ENCODE results near the gene IQGAP2.
"Not testable (repeated sequence)": the region's sequence is repeated elsewhere in the genome, so short reads cannot be mapped to it uniquely, and the experiment has no call there.

Gene IQGAP2

DNA sequence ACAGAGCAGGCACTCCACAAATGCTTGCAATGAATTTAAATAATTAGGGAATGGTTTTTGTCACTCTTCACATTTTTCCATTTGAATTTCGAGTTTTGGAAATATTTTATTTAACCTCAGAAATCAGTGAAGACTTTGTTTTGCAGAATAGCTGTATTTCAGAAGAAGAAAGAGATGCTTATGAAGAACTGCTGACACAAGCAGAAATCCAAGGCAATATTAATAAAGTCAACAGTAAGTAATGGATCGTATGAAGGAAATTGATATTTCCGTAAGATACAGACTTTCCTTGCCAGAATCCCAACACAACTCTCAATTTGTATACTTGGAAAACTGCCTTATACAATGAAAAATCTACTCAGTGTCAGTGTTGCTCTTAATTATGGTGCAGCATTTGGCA lies 189.6 kb downstream of the IQGAP2 start:
- H3K4me3 ChIP-seq (ENCODE audit: low read depth, low read length): no peak overlapping the region
- TF ChIP-seq, protein P1, sequence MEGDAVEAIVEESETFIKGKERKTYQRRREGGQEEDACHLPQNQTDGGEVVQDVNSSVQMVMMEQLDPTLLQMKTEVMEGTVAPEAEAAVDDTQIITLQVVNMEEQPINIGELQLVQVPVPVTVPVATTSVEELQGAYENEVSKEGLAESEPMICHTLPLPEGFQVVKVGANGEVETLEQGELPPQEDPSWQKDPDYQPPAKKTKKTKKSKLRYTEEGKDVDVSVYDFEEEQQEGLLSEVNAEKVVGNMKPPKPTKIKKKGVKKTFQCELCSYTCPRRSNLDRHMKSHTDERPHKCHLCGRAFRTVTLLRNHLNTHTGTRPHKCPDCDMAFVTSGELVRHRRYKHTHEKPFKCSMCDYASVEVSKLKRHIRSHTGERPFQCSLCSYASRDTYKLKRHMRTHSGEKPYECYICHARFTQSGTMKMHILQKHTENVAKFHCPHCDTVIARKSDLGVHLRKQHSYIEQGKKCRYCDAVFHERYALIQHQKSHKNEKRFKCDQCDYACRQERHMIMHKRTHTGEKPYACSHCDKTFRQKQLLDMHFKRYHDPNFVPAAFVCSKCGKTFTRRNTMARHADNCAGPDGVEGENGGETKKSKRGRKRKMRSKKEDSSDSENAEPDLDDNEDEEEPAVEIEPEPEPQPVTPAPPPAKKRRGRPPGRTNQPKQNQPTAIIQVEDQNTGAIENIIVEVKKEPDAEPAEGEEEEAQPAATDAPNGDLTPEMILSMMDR (IDR thresholded peaks at IDR 0.05; ENCODE audit: borderline replicate concordance, insufficient read depth, low read depth, low read length): no peak

DNA sequence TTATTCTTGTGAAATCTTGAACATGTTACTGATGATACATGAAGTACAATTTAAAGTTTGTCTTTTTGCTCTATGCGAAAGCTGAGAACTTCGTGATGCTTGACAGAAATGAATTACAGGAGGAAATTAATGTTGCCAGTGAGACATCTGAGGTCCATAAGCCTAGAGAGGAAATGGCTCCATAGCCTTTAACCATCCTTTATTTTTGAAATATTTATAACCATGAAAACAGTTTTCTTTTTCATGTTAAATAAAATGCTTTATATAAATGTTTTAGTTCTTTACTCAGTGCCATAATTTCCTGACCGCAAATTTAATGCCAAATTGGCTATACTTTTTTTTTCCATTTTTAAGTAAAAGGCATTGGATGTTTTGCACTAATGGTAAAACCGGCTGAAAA lies 191.0 kb downstream of the IQGAP2 start:
- no peak overlapping the region for H3K4me3 ChIP-seq (ENCODE audit: low read depth, low read length)
- TF ChIP-seq, protein P1 (IDR thresholded peaks at IDR 0.05; ENCODE audit: borderline replicate concordance, insufficient read depth, low read depth, low read length): no peak

DNA sequence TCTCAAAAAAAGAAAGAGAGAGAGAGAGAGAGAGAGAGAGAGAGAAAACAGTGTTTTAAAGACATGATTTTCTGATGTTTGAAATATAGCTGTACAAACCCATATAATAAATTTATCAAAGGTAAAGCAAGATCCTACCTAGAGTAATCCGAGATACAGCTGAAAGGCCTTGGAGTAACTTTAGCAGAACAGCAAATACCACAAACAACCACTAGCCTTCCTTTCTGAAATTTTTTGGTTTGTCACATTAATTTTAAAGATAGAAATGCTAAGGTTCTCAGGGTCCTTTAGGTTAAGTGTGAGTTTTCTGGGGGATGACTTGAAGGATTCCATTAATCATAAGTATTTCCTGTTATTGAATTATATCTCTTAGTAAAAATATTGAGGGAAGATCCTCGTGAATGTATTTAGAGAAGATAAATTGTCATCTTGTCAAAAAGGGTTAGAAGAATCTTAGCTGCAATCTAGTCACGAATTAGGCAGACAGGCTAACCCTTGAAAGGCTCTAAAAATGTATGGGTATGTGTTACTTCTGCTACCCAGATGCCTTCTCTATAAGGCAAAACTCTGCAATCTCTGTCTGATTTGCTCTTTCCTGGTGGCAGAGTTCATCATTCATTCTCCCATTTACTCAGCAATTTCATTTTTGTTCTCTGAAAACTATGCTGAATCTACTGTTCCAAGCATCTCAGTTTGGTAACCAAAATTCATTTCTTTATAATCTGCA lies 192.8 kb downstream of the IQGAP2 start:
- no peak overlapping the region for H3K4me3 ChIP-seq (ENCODE audit: low read depth, low read length)
- TF ChIP-seq, protein P1 (IDR thresholded peaks at IDR 0.05; ENCODE audit: borderline replicate concordance, insufficient read depth, low read depth, low read length): no peak

- no peak overlapping the region for H3K4me3 ChIP-seq (ENCODE audit: low read depth, low read length)
- TF ChIP-seq, protein P1 (IDR thresholded peaks at IDR 0.05; ENCODE audit: borderline replicate concordance, insufficient read depth, low read depth, low read length): no peak
These were observed 195.4 kb downstream of the IQGAP2 start for GRCh38 chr5:76598531-76598930.

GRCh38 chr5:76600716-76601115 lies 197.6 kb downstream of the IQGAP2 start:
- TF ChIP-seq, protein P1 (IDR thresholded peaks at IDR 0.05; ENCODE audit: borderline replicate concordance, insufficient read depth, low read depth, low read length): no peak
- no peak overlapping the region for H3K4me3 ChIP-seq (ENCODE audit: low read depth, low read length)

DNA sequence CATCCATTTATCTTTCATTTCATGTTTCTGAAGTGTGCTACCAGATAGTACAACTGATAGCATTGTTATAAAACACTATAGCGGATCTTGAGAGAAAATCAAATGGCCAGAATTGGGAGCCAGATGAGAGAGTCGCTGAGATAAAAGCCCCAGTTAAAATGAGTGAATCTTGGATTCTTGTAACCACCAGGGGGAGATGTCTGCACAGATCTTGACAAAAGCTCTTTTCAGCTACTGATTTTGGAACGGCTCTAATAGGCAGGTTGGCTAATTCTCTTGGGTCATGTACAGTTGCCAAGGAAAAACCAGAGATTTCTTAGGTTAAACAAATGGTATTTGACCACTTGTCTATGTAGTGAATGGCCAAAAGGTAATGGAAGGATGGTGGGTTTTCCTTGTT lies 198.4 kb downstream of the IQGAP2 start:
- TF ChIP-seq, protein P1 (IDR thresholded peaks at IDR 0.05; ENCODE audit: borderline replicate concordance, insufficient read depth, low read depth, low read length): peak; percentile 52; the same call in 1 of the 2 replicates
- H3K4me3 ChIP-seq (ENCODE audit: low read depth, low read length): no peak overlapping the region

- TF ChIP-seq, protein P1 (IDR thresholded peaks at IDR 0.05; ENCODE audit: borderline replicate concordance, insufficient read depth, low read depth, low read length): no peak
- no peak overlapping the region for H3K4me3 ChIP-seq (ENCODE audit: low read depth, low read length)
These were observed 199.1 kb downstream of the IQGAP2 start for GRCh38 chr5:76602094-76602726.

DNA sequence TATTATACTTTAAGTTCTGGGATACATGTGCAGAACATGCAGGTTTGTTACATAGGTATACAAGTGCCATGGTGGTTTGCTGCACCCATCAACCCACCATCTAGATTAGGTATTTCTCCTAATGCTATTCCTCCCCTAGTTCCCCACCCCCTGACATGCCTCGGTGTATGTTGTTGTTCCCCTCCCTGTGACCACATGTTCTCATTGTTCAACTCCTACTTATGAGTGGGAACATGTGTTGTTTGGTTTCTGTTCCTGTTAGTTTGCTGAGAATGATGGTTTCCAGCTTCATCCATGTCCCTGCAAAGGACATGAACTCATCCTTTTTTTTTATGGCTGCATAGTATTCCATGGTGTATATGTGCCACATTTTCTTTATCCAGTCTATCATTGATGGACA lies 200.9 kb downstream of the IQGAP2 start:
- H3K4me3 ChIP-seq (ENCODE audit: low read depth, low read length): not testable (repeated sequence)

Measured in GM12875 (cell line).